WTC11 (cell line): Measurements from ENCODE around the gene EIF5A2. TPM values are rescaled to one million over a fixed set of nuclear protein-coding genes. Genes with fewer than 3 reads are reported as not detected.

Experiments used
- CBFB ChIP-seq: sonication (generic); formaldehyde crosslinking; IDR thresholded peaks from 2 replicates; pipeline ENCODE4 v1.8.1; 2022; ENCODE audit warnings: mild to moderate bottlenecking, low read depth, missing genetic modification reagents
- CTCF ChIP-seq: fragments of 200-600 bp; IDR thresholded peaks from 2 replicates; pipeline ENCODE4 v1.8.0; 2022; ENCODE audit warnings: antibody characterized with exemption
- E2F5 ChIP-seq: sonication (generic); formaldehyde crosslinking; IDR thresholded peaks from 2 replicates; pipeline ENCODE4 v1.8.1; 2022; ENCODE audit warnings: mild to moderate bottlenecking, moderate library complexity, missing genetic modification reagents
- EMX1 ChIP-seq: fragments of 250-450 bp; sonication (Bioruptor Pico); IDR thresholded peaks from 2 replicates; pipeline ENCODE4 v1.8.0; 2021; ENCODE audit warnings: mild to moderate bottlenecking
- ESRRA ChIP-seq: sonication (generic); formaldehyde crosslinking; IDR thresholded peaks from 2 replicates; pipeline ENCODE4 v1.8.1; 2022; ENCODE audit warnings: mild to moderate bottlenecking, missing genetic modification reagents, borderline replicate concordance
- IRF2 ChIP-seq: sonication (generic); formaldehyde crosslinking; IDR thresholded peaks from 2 replicates; pipeline ENCODE4 v1.8.0; 2022; ENCODE audit warnings: low read depth, missing genetic modification reagents, borderline replicate concordance
- JAZF1 ChIP-seq: fragments of 250-450 bp; sonication (Bioruptor Pico); IDR thresholded peaks from 2 replicates; pipeline ENCODE4 v1.9.0; 2021; ENCODE audit warnings: moderate library complexity, mild to moderate bottlenecking, inconsistent platforms
- NFE2L1 ChIP-seq: sonication (generic); formaldehyde crosslinking; IDR thresholded peaks from 2 replicates; pipeline ENCODE4 v1.8.1; 2023; ENCODE audit warnings: missing genetic modification reagents
- OVOL2 ChIP-seq: fragments of 250-450 bp; sonication (Bioruptor Pico); IDR thresholded peaks from 2 replicates; pipeline ENCODE4 v1.9.0; 2021; ENCODE audit warnings: mild to moderate bottlenecking, borderline replicate concordance
- SMAD3 ChIP-seq: sonication (generic); formaldehyde crosslinking; IDR thresholded peaks from 2 replicates; pipeline ENCODE4 v1.8.0; 2022; ENCODE audit warnings: missing genetic modification reagents, mild to moderate bottlenecking, borderline replicate concordance
- SP1 ChIP-seq: sonication (generic); formaldehyde crosslinking; conservative IDR thresholded peaks from 2 replicates; pipeline ENCODE4 v1.8.1; 2022; ENCODE audit warnings: missing genetic modification reagents
- TCF7 ChIP-seq: sonication (generic); formaldehyde crosslinking; IDR thresholded peaks from 2 replicates; pipeline ENCODE4 v1.8.0; 2022; ENCODE audit warnings: mild to moderate bottlenecking, low read depth, missing genetic modification reagents, moderate library complexity
- TEAD1 ChIP-seq: sonication (generic); formaldehyde crosslinking; IDR thresholded peaks from 2 replicates; pipeline ENCODE4 v1.8.0; 2022; ENCODE audit warnings: mild to moderate bottlenecking, missing genetic modification reagents
- ZNF219 ChIP-seq: sonication (generic); formaldehyde crosslinking; IDR thresholded peaks from 2 replicates; pipeline ENCODE4 v1.8.0; 2023; ENCODE audit warnings: missing genetic modification reagents, mild to moderate bottlenecking, borderline replicate concordance
- ZNF263 ChIP-seq: sonication (generic); formaldehyde crosslinking; IDR thresholded peaks from 2 replicates; pipeline ENCODE4 v1.8.1; 2022; ENCODE audit warnings: low read depth, mild to moderate bottlenecking, moderate library complexity, missing genetic modification reagents
- ZNF416 ChIP-seq: fragments of 250-450 bp; sonication (Bioruptor Pico); IDR thresholded peaks from 2 replicates; pipeline ENCODE4 v1.9.0; 2021; ENCODE audit warnings: mild to moderate bottlenecking, inconsistent platforms
- ZNF512 ChIP-seq: sonication (generic); formaldehyde crosslinking; IDR thresholded peaks from 2 replicates; pipeline ENCODE4 v1.8.1; 2022; ENCODE audit warnings: missing genetic modification reagents, borderline replicate concordance
- total RNA-seq: library from RNA; stranded (reverse); gene quantifications from 3 replicates; pipeline ENCODE4 v1.2.3, GENCODE V29; 2021
- TF ChIP-seq, protein P1 (sequence below): sonication (generic); formaldehyde crosslinking; IDR thresholded peaks from 2 replicates; pipeline ENCODE4 v1.8.1; 2023; ENCODE audit warnings: mild to moderate bottlenecking, missing genetic modification reagents, borderline replicate concordance
- TF ChIP-seq, protein P2 (sequence below): fragments of 250-450 bp; sonication (Bioruptor Pico); IDR thresholded peaks from 2 replicates; pipeline ENCODE4 v1.9.0; 2021; ENCODE audit warnings: mild to moderate bottlenecking, borderline replicate concordance
- TF ChIP-seq, protein P3 (sequence below): sonication (generic); formaldehyde crosslinking; IDR thresholded peaks from 2 replicates; pipeline ENCODE4 v1.8.0; 2022; ENCODE audit warnings: mild to moderate bottlenecking, missing genetic modification reagents
- TF ChIP-seq, protein P4 (sequence below): sonication (generic); formaldehyde crosslinking; IDR thresholded peaks from 2 replicates; pipeline ENCODE4 v1.8.1; 2022; ENCODE audit warnings: mild to moderate bottlenecking, missing genetic modification reagents, moderate library complexity, borderline replicate concordance

EIF5A2 gene
- total RNA-seq, 1 experiment from 2014 or later, result 7.6 TPM

DNA sequence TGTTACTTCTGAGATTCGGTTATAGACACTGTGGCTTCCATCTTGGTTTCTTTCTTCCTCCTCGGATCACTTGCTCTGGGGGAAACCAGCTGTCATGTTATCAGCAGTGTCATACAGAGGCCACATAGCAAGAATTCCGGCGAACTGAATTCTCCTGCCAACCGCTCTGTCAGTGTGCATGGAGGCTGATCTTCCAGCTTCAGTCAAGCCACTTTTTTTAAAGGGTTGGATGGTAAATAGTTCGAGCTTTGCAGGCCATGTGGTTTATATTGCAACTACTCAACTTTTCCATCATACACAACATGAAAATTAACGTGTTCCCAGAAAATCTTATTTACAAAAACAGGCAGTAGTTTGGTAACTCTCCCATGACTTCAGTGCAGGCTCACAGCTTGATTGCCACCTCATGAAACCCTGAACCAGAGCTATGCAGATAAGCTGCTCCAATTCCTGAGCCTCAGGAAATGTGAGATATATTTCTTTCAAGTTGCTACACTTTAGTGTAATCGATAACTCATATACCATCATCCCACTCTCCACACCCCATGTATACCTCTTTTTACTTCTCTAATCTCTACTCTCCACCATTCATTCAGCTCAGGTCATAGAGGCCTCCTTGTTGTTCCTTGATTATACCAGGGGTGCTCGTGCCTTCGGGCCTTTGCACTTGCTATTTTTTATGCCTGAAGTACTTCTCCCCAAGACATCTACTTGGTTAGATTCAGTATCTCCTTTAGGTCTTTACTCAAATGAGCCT is 45.6 kb downstream of the EIF5A2 start (continued):
- no peak for TF ChIP-seq TEAD1 (CRISPR knock-in tag)
- no peak for TF ChIP-seq CTCF
- TF ChIP-seq, protein P1, sequence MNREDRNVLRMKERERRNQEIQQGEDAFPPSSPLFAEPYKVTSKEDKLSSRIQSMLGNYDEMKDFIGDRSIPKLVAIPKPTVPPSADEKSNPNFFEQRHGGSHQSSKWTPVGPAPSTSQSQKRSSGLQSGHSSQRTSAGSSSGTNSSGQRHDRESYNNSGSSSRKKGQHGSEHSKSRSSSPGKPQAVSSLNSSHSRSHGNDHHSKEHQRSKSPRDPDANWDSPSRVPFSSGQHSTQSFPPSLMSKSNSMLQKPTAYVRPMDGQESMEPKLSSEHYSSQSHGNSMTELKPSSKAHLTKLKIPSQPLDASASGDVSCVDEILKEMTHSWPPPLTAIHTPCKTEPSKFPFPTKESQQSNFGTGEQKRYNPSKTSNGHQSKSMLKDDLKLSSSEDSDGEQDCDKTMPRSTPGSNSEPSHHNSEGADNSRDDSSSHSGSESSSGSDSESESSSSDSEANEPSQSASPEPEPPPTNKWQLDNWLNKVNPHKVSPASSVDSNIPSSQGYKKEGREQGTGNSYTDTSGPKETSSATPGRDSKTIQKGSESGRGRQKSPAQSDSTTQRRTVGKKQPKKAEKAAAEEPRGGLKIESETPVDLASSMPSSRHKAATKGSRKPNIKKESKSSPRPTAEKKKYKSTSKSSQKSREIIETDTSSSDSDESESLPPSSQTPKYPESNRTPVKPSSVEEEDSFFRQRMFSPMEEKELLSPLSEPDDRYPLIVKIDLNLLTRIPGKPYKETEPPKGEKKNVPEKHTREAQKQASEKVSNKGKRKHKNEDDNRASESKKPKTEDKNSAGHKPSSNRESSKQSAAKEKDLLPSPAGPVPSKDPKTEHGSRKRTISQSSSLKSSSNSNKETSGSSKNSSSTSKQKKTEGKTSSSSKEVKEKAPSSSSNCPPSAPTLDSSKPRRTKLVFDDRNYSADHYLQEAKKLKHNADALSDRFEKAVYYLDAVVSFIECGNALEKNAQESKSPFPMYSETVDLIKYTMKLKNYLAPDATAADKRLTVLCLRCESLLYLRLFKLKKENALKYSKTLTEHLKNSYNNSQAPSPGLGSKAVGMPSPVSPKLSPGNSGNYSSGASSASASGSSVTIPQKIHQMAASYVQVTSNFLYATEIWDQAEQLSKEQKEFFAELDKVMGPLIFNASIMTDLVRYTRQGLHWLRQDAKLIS (CRISPR knock-in tag), result no peak
- TF ChIP-seq ZNF219 (CRISPR knock-in tag), result no peak
- no peak for TF ChIP-seq ESRRA (CRISPR knock-in tag)
- TF ChIP-seq, protein P2, sequence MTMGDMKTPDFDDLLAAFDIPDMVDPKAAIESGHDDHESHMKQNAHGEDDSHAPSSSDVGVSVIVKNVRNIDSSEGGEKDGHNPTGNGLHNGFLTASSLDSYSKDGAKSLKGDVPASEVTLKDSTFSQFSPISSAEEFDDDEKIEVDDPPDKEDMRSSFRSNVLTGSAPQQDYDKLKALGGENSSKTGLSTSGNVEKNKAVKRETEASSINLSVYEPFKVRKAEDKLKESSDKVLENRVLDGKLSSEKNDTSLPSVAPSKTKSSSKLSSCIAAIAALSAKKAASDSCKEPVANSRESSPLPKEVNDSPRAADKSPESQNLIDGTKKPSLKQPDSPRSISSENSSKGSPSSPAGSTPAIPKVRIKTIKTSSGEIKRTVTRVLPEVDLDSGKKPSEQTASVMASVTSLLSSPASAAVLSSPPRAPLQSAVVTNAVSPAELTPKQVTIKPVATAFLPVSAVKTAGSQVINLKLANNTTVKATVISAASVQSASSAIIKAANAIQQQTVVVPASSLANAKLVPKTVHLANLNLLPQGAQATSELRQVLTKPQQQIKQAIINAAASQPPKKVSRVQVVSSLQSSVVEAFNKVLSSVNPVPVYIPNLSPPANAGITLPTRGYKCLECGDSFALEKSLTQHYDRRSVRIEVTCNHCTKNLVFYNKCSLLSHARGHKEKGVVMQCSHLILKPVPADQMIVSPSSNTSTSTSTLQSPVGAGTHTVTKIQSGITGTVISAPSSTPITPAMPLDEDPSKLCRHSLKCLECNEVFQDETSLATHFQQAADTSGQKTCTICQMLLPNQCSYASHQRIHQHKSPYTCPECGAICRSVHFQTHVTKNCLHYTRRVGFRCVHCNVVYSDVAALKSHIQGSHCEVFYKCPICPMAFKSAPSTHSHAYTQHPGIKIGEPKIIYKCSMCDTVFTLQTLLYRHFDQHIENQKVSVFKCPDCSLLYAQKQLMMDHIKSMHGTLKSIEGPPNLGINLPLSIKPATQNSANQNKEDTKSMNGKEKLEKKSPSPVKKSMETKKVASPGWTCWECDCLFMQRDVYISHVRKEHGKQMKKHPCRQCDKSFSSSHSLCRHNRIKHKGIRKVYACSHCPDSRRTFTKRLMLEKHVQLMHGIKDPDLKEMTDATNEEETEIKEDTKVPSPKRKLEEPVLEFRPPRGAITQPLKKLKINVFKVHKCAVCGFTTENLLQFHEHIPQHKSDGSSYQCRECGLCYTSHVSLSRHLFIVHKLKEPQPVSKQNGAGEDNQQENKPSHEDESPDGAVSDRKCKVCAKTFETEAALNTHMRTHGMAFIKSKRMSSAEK, result peak; percentile 23; the same call in 1 of the 2 replicates
- TF ChIP-seq ZNF416, result peak; percentile 52; the same call in 1 of the 2 replicates
- no peak for TF ChIP-seq ZNF512 (CRISPR knock-in tag)
- no peak for TF ChIP-seq CBFB
- TF ChIP-seq TCF7 (CRISPR knock-in tag), result no peak
- no peak for TF ChIP-seq E2F5 (CRISPR knock-in tag)
- TF ChIP-seq, protein P3, sequence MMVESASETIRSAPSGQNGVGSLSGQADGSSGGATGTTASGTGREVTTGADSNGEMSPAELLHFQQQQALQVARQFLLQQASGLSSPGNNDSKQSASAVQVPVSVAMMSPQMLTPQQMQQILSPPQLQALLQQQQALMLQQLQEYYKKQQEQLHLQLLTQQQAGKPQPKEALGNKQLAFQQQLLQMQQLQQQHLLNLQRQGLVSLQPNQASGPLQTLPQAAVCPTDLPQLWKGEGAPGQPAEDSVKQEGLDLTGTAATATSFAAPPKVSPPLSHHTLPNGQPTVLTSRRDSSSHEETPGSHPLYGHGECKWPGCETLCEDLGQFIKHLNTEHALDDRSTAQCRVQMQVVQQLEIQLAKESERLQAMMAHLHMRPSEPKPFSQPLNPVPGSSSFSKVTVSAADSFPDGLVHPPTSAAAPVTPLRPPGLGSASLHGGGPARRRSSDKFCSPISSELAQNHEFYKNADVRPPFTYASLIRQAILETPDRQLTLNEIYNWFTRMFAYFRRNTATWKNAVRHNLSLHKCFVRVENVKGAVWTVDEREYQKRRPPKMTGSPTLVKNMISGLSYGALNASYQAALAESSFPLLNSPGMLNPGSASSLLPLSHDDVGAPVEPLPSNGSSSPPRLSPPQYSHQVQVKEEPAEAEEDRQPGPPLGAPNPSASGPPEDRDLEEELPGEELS (CRISPR knock-in tag), result no peak
- no peak for TF ChIP-seq SMAD3 (CRISPR knock-in tag)
- no peak for TF ChIP-seq JAZF1
- TF ChIP-seq OVOL2 (CRISPR knock-in tag), result no peak
- no peak for TF ChIP-seq NFE2L1 (CRISPR knock-in tag)
- TF ChIP-seq ZNF263 (CRISPR knock-in tag), result no peak
- TF ChIP-seq EMX1, result peak; percentile 60; the same call in 1 of the 2 replicates
- TF ChIP-seq SP1 (CRISPR knock-in tag), result no peak
- TF ChIP-seq, protein P4, sequence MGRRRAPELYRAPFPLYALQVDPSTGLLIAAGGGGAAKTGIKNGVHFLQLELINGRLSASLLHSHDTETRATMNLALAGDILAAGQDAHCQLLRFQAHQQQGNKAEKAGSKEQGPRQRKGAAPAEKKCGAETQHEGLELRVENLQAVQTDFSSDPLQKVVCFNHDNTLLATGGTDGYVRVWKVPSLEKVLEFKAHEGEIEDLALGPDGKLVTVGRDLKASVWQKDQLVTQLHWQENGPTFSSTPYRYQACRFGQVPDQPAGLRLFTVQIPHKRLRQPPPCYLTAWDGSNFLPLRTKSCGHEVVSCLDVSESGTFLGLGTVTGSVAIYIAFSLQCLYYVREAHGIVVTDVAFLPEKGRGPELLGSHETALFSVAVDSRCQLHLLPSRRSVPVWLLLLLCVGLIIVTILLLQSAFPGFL (CRISPR knock-in tag), result no peak
- no peak for TF ChIP-seq IRF2 (CRISPR knock-in tag)
